Heart left ventricle (tissue), 13 donors: ENCODE data around the gene CTBP1.

Experiments
- CTCF ChIP-seq, 12 donors: fragments of 200-600 bp; sonication (generic) in 4 of 12; IDR thresholded peaks; one replicate each; pipeline versions ENCODE4 v1.5.0 to v1.8.0; 2018 to 2022; ENCODE audit warnings: antibody characterized with exemption in 12 of 12, mild to moderate bottlenecking in 5 of 12
- POLR2A ChIP-seq, 2 donors: fragments of 450-650 bp; IDR thresholded peaks; one replicate each; pipeline ENCODE4 v1.6.1; 2017; ENCODE audit warnings: antibody characterized with exemption in 2 of 2, mild to moderate bottlenecking in 2 of 2, moderate library complexity in 2 of 2
- donor health status: ischemic (EF 13 %, LVEDD 7.1; RV severe dilation, severe dysfunction).
- donor health status: DM: no; HTN: yes; CAD: no.
- donor health status: DM: no; HTN: no; CAD: no.
- donor health status: ischemic (EF 25% LVEDD 6.9; RV normal size, moderate dysfunction).
- donor health status: ischemic (EF 25% LVEDD 5.7; RV mildly dilated, moderate dysfunction).
- donor health status: ischemic (EF 35%, LVEDD 5.7; RV mildly dilated, moderate dysfunction).
- donor health status: nonischemic (EF 11% LVEDD 7.7; RV severe dilation, severe dysfunction).
- donor health status: DM: yes; HTN: yes; CAD: no.
- donor health status: PGD.
- donor health status: ischemic (EF 29% LVEDD 5.4; RV normal size, mild dysfunction).
- donor health status: nonischemic (EF 23%, LVEDD 6.1; RV moderate dilation, normal function).

GRCh38 chr4:1269209-1269608, 20.3 kb upstream of the CTBP1 start:
- TF ChIP-seq CTCF (IDR thresholded peaks at IDR 0.05) (no peak), POLR2A (IDR thresholded peaks at IDR 0.05) (no peak)
